ENCODE data around the gene GRXCR2.

DNA sequence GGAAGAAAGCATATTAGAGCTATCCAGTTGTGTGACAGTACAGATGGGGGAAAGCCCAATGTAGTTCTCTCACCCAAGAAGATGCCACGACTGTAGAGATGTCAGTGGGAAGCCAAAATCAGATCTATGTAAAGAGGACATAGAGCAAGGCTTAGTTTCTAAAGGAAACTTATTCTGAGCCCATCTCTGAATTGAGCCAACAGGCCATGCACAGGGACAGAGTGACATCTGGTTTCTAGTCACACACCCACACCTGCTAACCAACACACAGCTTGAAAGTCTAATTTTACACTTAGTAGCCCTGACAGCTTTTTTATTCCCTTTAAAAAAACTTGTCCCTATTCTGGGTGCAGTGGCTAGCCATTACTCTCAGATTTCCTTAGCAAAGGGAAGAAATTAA lies 59.9 kb downstream of the GRXCR2 start:
- TF ChIP-seq POLR2A (IDR thresholded peaks at IDR 0.05) (no peak), POLR2AphosphoS5 (IDR thresholded peaks at IDR 0.05) (no peak)
- TF ChIP-seq, protein P1, sequence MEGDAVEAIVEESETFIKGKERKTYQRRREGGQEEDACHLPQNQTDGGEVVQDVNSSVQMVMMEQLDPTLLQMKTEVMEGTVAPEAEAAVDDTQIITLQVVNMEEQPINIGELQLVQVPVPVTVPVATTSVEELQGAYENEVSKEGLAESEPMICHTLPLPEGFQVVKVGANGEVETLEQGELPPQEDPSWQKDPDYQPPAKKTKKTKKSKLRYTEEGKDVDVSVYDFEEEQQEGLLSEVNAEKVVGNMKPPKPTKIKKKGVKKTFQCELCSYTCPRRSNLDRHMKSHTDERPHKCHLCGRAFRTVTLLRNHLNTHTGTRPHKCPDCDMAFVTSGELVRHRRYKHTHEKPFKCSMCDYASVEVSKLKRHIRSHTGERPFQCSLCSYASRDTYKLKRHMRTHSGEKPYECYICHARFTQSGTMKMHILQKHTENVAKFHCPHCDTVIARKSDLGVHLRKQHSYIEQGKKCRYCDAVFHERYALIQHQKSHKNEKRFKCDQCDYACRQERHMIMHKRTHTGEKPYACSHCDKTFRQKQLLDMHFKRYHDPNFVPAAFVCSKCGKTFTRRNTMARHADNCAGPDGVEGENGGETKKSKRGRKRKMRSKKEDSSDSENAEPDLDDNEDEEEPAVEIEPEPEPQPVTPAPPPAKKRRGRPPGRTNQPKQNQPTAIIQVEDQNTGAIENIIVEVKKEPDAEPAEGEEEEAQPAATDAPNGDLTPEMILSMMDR (IDR thresholded peaks at IDR 0.05 in 8 of 11, conservative IDR thresholded peaks at IDR 0.05 in 3 of 11) = no peak

All from spleen (tissue), 7 donors.